CD4-positive, alpha-beta T cell treated with Interleukin-2 at 100 ng/mL for 4 hours (primary cell): ENCODE data around the gene SRSF9.
A peak's percentile ranks its signal among the peaks of the same experiment; 100 is the strongest.
"Not testable (repeated sequence)": the region's sequence is repeated elsewhere in the genome, so short reads cannot be mapped to it uniquely, and the experiment has no call there.

Source experiments
- DNase-seq: peaks from one replicate; pipeline ENCODE4 v3.0.0-alpha.2; 2020; ENCODE audit warnings: low spot score

Gene SRSF9

DNA sequence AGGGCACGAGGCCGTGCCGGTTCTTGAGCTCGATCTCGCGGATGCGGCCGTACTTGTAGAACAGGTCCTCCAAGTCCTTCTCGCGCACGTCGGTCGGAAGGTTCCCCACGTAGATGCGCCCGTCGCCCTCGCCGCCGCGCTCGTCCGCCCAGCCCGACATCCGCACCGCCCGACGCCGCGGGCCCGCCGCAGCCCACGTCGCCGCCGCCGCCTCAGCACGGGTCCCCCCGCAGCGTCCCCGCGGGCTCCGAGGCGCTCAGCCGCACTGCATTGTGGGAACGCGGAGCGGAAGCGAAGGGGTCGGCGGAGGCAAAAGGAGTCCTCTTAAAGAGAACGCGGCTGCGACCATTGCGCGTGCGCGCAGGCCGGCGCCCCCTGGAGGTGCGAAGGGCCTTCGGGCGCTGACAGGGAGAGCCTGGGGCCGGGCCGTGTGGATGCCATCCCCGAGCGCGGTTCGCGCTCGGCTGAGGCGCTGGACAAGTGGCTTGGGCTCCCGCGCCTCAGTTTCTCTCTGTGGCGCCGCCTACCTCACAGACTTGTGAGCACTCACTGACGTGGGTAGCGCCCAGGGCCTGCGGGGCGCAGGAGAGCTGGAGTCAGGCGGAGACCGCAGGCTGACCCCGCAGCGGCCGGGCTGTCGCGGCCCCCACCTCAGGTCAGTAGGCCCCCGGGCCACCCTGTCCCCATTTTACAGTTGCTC, at the start of gene SRSF9:
SRSF9 (minus strand) TSS at position 299 of the 700 bp plus-strand sequence; CDS start at position 160, 139 bp downstream.
- DNase-seq: peak; percentile 98

GRCh38 chr12:120519324-120519723, 49.8 kb upstream of the SRSF9 start:
- DNase-seq: not testable (repeated sequence)

GRCh38 chr12:120515496-120515895, 45.9 kb upstream of the SRSF9 start:
- no peak for DNase-seq

DNA sequence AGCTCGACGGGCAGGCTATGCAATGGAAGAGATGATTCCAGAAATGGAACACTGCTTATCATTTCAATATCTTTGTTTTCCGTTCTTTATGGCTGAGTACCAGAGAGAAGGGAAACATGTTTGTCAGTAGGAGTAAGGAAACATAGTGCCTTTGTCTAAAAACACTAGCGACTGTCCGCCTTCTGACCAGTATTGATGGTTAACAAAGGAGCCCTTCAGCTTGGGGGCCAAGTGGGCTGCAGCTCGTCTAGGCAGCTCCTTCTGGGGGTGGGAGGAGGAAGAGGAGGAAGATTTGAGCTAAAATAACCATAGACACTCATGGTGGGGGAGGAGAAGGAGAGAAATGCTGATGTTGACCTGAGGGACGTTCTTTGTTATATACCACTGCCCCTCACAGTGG, 44.5 kb upstream of the SRSF9 start:
- no peak for DNase-seq

DNA sequence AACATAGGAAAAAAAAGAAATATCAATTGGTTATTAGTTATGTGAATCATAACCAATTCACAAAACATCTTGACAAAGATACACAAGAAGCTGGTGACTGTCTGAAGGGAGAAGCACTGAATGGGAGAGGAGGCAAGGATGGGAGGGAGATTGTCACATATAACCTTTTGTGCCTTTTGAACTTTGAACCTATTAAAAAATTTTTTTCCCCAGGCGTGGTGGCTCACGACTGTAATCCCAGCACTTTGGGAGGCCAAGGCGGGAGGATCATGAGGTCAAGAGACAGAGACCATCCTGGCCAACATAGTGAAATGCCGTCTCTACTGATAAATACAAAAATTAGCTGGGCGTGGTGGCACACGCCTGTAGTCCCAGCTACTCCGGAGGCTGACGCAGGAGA, 39.0 kb upstream of the SRSF9 start:
- no peak for DNase-seq

- DNase-seq: no peak
Measured at GRCh38 chr12:120504587-120504986, 35.0 kb upstream of the SRSF9 start.

DNA sequence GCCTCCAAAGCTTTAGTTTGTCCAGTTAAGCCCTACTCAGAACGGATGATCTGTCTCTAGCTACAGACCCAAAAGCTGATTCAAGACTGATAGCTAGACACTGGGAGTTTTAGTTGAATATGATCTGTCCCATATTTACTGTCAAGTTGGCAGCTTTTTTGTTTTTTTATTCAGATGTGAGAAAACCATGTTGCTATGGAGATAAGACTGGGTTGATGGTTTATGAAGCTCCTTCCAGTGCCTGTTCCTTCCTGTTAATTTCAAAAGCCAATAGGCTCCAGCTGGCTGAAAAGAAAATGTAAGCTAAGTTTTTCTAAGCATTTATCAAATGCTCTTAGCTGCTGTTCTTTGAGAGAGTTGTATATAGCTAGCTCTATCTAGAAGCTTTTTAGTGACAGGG, 31.0 kb upstream of the SRSF9 start:
- DNase-seq: no peak

- no peak for DNase-seq
Measured at GRCh38 chr12:120498870-120499515, 29.4 kb upstream of the SRSF9 start.

DNA sequence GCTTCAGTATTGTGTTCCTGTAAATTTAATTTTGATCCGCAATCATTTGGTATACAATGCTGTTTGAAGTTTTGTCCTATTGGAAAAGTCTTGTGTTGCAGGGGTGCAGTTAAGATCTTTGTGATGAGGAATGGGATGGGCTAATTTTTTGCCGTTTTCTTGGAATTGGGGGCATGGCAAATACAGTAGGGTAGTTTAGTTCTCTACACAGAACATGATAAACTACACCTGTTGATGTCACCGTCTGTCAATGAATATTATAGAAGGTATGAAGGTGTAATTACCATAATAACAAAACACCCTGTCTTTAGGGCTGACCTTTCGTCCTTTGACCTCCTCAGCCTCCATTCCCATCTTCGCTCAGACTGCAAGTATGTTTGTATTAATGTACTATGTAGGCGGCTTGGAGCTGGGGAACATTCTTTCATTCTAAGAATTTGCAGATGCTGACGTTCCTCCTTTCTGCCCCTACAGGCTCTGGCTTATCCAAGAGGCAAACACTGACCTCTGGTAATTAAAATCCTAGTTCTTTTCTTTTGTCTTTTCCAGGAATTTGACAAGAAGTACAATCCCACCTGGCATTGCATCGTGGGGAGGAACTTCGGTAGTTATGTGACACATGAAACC, 28.1 kb upstream of the SRSF9 start:
- no peak for DNase-seq

DNA sequence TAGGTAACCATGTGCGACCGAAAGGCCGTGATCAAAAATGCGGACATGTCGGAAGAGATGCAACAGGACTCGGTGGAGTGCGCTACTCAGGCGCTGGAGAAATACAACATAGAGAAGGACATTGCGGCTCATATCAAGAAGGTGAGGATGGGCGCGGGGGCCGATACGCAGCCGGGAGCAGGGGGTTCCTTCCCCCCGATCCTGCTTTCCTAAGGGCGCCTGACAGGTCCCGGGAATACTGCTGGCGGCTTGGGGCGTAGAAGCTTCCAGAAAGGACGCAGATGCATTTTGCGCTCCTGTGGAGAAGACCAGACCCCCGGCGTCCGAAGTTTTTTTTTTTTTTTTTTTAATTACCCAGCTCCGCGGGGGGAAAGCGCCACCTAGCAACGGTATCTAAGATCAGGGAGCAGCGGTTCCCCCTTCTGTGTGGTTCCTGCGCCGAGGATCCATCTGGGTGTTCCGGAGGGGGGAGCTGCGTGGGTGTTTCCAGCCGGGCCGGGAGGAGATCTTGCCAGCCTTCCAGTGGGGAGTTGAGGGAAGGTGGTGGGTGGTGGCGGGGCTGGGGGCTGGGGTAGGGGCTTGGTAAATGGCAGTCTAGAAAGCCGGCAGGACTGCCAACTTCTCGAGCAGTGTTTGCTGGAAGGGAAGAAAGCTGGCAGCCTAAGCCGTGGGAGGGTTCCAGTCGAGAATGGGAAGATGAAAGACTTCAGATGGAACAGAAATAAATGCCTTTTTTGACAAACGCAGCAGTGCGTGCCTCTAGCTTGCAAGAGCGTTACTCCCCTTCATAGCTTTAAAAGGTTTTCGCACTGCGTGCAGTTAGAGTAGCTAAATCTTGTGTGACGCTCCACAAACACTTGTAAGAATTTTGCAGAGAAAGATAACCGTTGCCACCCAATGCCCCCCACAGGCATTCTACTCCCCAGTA, 27.1 kb upstream of the SRSF9 start:
- peak; percentile 62 for DNase-seq

DNA sequence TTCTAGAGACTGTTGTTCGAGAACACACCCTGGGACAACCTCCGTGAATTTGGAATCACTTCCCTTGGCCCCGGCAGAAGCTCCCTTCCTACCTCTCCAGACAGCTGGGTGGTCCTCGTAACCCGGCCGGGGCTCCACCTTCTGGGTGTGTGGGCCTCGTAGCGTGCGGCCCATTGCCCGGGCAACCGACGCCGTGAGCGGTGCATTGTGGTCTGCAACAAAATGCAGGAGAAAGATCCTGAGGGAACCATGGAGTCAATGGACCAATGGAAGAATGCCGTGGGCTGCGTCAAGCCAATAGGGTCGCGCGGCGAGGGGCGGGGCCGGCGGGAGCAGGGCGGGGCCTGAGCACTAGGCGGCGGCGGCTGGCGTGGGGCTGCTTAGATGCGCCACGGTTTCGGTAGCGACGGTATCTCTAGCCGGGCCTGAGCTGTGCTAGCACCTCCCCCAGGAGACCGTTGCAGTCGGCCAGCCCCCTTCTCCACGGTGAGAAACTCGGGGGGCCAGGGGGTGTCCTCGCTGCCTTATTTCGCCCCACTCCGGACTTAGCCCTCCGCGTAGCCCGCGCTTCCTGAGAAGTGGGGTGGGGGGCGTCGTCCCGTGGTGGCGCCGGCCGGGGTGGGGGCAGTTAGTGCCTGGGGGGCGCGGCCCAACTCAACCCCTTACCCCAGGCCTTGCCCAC, 26.3 kb upstream of the SRSF9 start, which contains the start of gene DYNLL1:
DYNLL1 (plus strand) TSS at position 383 of the 682 bp plus-strand sequence. CDS start 309 bp downstream, outside the sequence.
- DNase-seq: peak; percentile 98

DNA sequence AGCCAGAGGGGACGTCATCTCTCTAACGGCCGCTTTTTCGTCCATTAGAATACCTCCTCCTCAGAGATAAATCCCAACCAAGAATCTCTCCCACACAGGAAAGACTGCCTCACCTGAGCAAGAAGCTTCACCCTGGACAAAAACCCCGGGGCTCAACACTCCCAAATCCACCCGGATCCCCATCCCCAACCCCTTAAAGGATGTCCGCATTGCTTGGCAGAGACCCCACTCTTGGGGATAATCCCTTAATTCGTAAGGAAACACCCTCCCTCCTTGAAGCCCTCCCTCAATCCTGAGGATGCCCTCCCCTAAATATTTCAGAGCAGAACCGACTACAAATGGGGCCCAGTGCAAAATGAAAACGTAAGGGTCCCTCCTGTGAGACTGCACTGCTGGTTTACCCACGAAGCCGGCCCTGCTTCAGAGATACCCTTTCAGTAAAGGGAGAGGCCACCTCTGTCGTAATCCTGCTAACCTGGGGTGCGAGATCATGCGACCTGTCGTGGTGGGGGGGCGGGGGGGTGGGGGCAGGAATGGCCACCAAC, 25.7 kb upstream of the SRSF9 start:
- no peak for DNase-seq

DNA sequence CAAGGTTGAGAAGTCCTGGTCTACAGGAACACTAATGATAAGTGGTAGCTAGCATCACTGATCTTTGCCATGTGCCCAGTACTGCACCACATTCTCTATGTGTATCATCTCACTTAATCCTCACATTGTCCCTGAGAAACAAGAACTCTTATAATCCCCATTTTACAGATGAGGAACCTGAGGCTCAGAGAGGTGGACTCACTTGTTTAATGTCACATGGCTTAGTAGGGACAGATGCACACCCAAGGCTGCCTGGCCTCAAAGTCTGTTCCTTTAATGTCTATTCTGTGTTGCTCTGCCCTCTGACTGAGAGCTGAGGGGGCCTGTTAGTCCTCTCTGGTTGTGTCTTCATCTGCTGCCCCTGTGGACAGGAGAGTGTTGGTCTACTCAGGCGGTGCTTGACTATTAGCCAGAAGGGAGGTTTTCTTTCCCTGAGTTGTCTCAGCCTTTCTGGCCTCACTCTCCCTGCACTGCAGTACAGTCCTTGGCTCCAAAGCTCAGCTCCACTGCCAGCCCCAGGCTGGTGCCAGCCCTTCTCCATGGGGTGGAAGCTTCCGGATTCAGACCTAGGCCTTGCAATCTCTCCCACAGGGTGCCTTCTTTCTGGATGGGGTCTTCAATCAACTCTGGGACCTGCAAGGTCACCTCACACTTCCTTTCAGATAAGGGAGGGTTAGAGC, 21.4 kb upstream of the SRSF9 start:
- DNase-seq: no peak

DNA sequence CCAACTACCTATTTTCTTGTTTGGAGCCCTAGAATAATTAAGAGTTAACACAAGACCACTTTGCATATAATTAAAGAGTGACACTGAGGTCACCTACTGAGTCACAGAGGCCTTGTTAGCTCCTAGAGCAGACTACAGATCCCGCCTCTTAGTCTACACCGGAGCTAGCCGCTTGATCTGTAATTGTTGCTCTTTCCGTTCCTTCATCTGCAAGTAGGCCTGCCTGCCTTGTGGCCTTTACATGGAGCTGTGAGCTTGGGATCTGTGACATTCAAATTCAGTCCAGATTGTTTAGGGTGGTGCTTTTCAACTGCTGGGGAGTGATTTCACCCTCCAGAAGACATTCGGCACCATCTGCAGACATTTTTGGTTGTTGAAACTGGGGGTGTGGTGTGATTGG, 20.8 kb upstream of the SRSF9 start:
- DNase-seq: no peak

- DNase-seq: no peak
Measured at GRCh38 chr12:120489018-120489417, 19.5 kb upstream of the SRSF9 start.

DNA sequence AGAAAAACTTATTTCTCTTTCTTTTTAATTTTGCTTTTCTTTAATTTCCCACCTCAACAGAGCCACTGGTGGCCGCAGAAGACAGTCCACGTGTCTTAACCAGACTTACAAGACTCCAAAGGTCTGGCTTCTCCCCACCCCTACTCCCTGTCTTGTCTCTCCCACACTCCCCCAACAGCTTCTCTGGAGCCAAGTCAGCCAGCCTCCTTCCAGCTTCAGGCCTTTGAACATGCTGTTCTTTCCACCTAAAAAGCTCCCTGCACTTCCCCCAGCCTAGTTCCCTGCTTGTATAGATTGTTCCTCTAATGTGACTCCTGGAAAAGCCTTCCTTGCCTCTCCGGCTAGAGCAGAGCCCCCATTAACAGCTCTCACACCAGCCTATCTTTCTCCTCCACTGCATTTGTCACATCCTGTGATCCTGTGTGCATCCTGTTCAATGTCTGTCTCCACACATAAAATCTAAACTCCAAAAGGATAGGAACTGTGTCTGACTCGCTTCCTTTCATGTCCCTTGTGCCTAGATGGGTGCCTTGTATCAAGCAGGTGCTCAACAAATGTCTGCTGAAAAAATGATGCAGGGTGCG, 18.6 kb upstream of the SRSF9 start:
- DNase-seq: no peak

DNA sequence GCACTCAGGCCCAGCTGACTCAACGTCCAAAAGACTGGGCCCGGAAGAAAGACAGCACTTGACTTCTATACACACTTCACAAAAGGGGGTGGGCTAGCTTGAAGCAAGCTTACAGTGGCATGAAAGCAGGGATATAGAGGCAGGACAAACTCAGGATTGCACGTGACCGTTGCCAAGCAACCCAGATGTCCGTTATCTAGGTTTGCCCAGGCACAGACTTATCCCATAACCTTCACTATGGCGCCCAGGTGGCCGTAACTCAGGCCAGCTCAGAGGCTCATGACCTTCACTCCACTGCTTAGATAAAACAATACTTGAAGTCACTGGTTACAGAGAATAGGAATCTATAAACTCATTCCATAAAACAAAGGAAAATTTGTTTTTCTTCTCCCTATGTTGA, 18.0 kb upstream of the SRSF9 start:
- not testable (repeated sequence) for DNase-seq

DNA sequence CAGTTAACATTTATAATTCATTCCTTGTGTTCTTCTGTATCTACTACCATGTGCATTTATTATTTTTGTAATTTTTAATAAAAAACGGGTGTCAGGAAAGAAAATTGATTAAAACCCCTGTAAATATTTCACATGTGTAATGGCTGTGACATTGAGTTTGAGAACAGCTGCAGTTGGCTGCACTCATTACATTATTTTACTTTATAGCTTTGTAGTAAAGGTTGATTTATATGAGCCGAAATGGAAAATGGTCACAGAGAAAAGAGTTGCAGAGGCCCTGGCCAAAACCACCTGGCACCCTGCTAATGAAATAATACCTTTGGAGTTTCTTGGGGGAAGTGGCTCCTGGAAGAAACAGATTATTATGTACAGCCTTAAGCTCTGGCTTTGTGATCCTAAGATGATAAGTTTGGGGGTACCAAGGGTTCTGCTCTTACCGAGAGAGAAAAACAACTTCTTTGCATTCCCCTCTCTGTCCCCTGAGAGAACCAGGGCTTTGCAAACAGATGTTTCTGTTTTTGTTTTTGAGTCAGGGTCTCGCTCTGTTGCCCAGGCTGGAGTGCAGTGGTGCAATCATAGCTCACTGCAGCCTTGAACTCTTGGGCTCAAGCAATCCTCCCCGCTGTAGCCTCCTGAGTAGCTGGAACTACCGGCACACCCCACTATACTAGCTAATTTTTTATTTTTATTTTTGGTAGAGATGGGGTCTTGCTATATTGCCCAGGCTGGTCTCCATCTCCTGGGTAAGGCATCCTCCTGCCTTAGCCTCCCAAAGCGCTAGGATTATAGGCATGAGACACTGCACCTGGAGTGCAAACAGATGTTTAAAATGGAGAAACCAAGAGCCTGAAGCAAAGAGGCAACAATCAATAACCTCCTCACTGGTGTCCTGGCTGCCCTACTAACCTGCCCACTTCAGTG, 16.7 kb upstream of the SRSF9 start:
- DNase-seq: no peak

DNA sequence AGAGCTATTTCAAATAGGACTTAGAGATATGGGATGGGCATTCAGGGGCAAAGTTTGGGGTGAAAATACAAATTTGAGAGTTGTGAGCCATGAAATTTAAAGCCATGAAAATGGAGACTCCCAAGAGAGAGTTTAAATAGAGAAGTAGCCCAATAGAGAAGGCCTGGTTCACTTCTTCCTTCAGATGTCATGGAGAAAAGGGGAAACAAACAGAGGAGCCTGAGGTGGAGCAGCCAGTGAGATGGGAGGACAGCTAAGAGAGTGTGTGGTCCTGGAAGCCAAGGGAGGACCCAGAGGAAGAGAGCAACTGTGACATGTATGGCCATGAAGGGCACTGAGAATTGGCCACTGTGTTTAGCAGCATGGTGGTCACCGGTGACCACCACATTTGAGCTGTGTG, 14.1 kb upstream of the SRSF9 start:
- no peak for DNase-seq
